Activated CD4-positive, alpha-beta T cell treated with anti-CD3 and anti-CD28 coated beads, Interleukin-2, amount 10 ng/mL, durations not matched to agents 24 days and 14 days (primary cell): ENCODE data around the gene IFNL1. TPM values are rescaled to one million over a fixed set of nuclear protein-coding genes. Genes with fewer than 3 reads are reported as not detected.
"Not testable (repeated sequence)": the region's sequence is repeated elsewhere in the genome, so short reads cannot be mapped to it uniquely, and the experiment has no call there.

Experiments used
- DNase-seq: peaks from one replicate; pipeline ENCODE4 v3.0.0; 2022
- H3K27ac Mint-ChIP-seq: one replicate; pipeline ENCODE4 v1.8.0; 2022; ENCODE audit warnings: mild to moderate bottlenecking, mixed read lengths
- H3K27me3 Mint-ChIP-seq: one replicate; pipeline ENCODE4 v1.8.0; 2022; ENCODE audit warnings: mixed read lengths
- H3K36me3 Mint-ChIP-seq: one replicate; pipeline ENCODE4 v1.8.0; 2022; ENCODE audit warnings: low read depth, mild to moderate bottlenecking, mixed read lengths
- H3K4me1 Mint-ChIP-seq: one replicate; pipeline ENCODE4 v1.8.0; 2021; ENCODE audit warnings: mixed read lengths
- H3K4me3 Mint-ChIP-seq: one replicate; pipeline ENCODE4 v1.8.0; 2022; ENCODE audit warnings: mild to moderate bottlenecking, moderate library complexity, mixed read lengths
- H3K9me3 Mint-ChIP-seq: one replicate; pipeline ENCODE4 v1.8.0; 2021; ENCODE audit warnings: mixed read lengths
- intact Hi-C: fragments of 100-400 bp; cut with micrococcal nuclease; formaldehyde crosslinking; loops from one replicate; pipeline ENCODE4 v1.15.1; 2023
- total RNA-seq: library from RNA; stranded (reverse); gene quantifications from 2 replicates; pipeline ENCODE4 v1.2.3, GENCODE V29; 2022

The IFNL1 gene
- total RNA-seq, 1 donor from 2014 or later = not detected

DNA sequence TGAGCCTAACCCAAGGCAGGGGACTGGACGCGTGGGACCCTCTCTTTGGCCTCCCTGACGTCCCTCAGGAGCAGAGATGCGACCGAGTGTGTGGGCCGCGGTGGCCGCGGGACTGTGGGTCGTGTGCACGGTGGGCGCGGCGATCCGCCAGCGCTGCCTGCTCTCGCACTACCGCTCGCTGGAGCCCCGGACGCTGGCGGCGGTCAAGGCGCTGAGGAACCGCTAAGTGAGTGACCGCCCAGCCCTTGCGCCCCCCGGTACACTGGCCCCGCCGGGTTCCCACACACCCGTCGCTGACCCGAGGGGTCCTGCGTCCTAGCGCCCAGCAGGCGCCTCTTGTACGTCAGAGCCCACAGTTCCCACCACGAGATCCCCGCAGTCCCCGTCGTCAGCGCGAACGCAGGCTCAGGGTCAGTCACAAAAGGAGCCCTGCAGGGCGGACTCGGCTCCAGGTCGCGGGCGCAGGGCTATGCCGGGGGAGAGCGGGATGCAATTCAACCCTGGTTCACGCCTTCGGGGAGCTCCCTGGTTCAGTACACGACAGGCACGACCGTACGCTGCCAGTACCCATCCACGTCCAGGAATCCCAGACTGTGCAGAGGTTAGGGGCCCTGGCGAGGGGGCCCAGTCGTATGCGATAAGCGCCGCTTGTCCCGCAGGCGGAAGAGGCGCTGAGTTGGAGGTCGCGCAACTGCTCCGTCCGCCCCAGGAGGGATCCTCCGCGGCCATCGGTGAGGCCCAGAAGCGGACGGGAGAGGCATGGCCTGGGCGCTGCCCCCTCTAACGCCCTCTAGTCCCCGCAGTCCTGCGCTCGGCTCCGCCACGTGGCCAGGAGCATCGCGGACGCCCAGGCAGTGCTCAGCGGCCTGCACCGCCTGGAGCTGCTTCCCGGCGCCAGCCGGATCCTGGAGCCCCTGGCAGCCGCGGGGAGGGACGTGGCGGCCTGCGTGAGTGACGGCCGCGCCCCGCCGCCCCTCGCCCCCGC, 31.6 kb upstream of the IFNL1 start:
- intact Hi-C loops = no loop called here
- H3K27ac Mint-ChIP-seq = no peak overlapping the region
- H3K27me3 Mint-ChIP-seq = peaks cover 36% of the 10 kb centered on the region
- H3K36me3 Mint-ChIP-seq = no peaks in the 10 kb centered on the region
- H3K4me1 Mint-ChIP-seq = peaks cover 3% of the 10 kb centered on the region
- H3K9me3 Mint-ChIP-seq = no peaks in the 10 kb centered on the region
- no peak for DNase-seq
- H3K4me3 Mint-ChIP-seq = no peak overlapping the region

DNA sequence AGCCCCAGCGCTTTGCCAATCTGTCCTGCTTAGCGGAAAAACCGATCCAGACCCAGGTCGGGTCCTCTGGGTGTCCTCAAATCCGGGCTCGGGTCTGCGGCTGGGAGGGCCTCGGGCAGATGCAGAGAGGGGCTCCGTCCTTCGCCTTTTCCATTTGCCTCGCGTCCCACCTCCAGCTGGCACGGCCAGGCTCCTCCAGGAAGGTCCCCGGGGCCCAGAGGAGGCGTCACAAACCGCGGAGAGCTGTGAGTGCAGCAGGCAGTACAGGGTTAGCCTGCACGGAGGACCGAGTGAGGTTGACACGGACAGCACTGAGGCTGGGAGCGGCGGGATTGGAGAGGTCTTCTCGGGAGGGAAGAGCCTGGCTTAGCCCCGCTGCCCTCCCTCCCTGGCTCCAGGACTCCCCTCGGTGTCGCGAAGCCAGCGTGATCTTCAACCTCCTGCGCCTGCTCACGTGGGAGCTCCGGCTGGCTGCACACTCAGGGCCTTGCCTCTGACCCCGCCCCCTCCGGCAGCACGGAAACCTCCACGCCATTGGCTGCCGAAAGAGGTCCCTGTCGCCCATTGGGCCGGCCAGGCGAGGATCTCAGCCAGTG, 30.8 kb upstream of the IFNL1 start:
- peaks cover 36% of the 10 kb centered on the region for H3K27me3 Mint-ChIP-seq
- DNase-seq = no peak
- no peaks in the 10 kb centered on the region for H3K36me3 Mint-ChIP-seq
- H3K27ac Mint-ChIP-seq = no peak overlapping the region
- no peaks in the 10 kb centered on the region for H3K9me3 Mint-ChIP-seq
- intact Hi-C loops = no loop called here
- peak overlapping the region; percentile 15 for H3K4me3 Mint-ChIP-seq
- H3K4me1 Mint-ChIP-seq = peaks cover 3% of the 10 kb centered on the region

DNA sequence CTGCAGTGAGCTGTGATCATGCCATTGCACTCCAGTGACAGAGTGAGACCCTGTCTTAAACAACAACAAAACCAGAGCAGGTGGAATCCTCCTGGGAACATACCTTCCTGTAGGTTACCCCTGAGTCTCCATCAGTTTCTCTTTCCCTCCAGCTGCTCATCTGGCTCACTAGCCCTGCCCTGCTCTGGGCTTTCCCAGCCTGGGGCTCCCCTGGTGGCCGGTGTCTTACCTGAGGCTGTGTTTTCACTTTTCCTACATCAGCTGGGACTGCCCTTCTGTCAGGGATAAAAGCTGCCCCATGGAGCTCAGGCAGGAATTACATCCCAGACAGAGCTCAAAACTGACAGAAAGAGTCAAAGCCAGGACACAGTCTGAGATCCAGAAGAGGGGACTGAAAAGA, 28.1 kb upstream of the IFNL1 start, which contains the start of gene IFNL2:
IFNL2 (plus strand) TSS at position 312 of the 400 bp plus-strand sequence. CDS start 173 bp downstream, outside the sequence.
- H3K4me1 Mint-ChIP-seq, H3K27ac Mint-ChIP-seq, intact Hi-C loops, H3K9me3 Mint-ChIP-seq, H3K4me3 Mint-ChIP-seq, DNase-seq, H3K36me3 Mint-ChIP-seq: not testable (repeated sequence)
- peaks cover 24% of the 10 kb centered on the region for H3K27me3 Mint-ChIP-seq

DNA sequence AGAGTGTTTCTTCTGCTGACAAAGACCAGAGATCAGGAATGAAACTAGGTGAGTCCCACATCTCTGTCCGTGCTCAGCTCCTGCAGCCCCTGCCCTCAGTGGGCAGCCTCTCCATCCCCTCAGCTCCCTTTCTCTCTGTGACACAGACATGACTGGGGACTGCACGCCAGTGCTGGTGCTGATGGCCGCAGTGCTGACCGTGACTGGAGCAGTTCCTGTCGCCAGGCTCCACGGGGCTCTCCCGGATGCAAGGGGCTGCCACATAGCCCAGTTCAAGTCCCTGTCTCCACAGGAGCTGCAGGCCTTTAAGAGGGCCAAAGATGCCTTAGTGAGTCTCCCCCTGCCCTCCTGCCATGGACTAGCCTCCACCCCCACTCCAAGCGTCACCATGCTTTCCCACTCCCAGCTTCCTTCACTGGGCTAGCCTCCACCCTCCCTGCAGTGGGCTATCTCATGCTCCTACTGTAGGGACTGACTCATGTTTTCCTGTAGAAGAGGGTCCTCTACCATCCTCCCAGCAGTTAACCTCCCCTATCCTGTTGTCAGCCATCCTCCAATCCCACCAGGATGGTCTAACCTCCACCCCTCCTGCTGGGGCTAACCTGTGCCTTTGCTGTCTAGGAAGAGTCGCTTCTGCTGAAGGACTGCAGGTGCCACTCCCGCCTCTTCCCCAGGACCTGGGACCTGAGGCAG, 27.5 kb upstream of the IFNL1 start:
- peaks cover 20% of the 10 kb centered on the region for H3K27me3 Mint-ChIP-seq
- intact Hi-C loops, H3K4me3 Mint-ChIP-seq, DNase-seq, H3K36me3 Mint-ChIP-seq, H3K4me1 Mint-ChIP-seq, H3K9me3 Mint-ChIP-seq, H3K27ac Mint-ChIP-seq: not testable (repeated sequence)

DNA sequence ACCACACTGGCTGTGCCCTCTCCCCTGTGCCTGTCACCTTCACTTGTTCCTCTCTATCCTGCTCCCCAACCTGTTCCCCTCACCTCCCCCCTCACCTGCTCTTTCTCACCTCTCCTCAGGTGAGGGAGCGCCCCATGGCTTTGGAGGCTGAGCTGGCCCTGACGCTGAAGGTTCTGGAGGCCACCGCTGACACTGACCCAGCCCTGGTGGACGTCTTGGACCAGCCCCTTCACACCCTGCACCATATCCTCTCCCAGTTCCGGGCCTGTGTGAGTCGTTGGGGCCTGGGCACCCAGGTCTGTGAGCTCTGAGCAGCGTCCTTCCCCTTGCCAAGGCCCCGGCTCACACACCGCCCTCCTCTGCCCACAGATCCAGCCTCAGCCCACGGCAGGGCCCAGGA, 26.8 kb upstream of the IFNL1 start:
- intact Hi-C loops, H3K4me1 Mint-ChIP-seq, DNase-seq, H3K4me3 Mint-ChIP-seq, H3K27ac Mint-ChIP-seq, H3K9me3 Mint-ChIP-seq, H3K36me3 Mint-ChIP-seq: not testable (repeated sequence)
- H3K27me3 Mint-ChIP-seq = peaks cover 16% of the 10 kb centered on the region

DNA sequence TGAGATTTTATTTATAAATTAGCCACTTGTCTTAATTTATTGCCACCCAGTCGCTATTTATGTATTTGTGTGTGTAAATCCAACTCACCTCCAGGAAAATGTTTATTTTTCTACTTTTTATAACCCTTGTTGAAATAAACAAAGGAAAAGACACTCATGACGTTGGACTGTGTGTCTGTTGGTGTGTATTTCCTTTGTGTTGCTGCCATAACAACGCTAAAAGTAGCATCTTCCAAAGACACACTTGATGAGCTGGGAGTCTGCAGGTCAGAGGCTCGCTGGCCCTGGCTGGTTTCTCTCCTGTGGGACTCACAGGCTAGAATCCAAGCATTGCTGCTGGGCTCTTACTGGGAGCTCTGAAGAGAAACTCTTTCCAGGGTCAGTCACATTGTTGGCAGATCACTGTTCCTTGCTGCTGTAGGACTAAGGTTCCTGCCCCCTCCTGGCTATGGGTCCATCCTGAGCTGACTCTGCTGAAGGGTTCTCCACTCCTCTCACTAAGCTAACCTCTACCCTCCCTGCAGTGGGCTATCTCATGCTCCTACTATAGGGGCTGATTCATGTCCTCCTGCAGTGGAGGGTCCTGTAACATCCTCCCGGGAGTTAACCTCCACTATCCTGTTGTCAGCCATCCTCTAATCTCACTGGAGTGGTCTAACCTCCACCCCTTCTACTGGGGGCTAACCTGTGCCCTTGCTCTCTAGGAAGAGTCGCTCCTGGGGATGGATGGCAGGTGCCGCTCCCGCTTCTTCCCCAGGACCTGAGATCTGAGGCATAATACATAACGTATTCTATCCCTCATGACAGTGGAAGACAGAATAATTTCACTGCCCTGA, 26.0 kb upstream of the IFNL1 start:
- no peaks in the 10 kb centered on the region for H3K36me3 Mint-ChIP-seq
- H3K27me3 Mint-ChIP-seq = peaks cover 10% of the 10 kb centered on the region
- peaks cover 2% of the 10 kb centered on the region for H3K4me1 Mint-ChIP-seq
- no peak overlapping the region for H3K4me3 Mint-ChIP-seq
- no peaks in the 10 kb centered on the region for H3K9me3 Mint-ChIP-seq
- DNase-seq = no peak
- intact Hi-C loops = no loop called here
- H3K27ac Mint-ChIP-seq = no peak overlapping the region

DNA sequence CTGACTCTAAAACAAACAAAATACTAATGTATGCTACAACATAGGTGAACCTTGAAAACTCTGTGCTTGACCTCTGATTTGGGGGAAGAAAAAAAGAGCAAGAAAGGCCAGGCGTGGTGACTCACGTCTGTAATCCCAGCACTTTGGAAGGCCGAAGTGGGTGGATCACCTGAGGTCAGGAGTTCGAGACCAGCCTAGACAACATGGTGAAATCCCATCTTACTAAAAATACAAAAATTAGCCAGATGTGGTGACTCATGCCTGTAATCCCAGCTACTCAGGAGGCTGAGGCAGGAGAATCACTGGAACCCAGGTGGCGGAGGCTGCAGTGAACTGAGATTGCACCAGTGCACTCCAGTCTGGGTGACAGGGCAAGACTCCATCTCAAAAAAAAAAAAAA, 22.3 kb upstream of the IFNL1 start:
- H3K36me3 Mint-ChIP-seq, H3K9me3 Mint-ChIP-seq, H3K27ac Mint-ChIP-seq, DNase-seq, intact Hi-C loops, H3K4me3 Mint-ChIP-seq, H3K4me1 Mint-ChIP-seq, H3K27me3 Mint-ChIP-seq: not testable (repeated sequence)

DNA sequence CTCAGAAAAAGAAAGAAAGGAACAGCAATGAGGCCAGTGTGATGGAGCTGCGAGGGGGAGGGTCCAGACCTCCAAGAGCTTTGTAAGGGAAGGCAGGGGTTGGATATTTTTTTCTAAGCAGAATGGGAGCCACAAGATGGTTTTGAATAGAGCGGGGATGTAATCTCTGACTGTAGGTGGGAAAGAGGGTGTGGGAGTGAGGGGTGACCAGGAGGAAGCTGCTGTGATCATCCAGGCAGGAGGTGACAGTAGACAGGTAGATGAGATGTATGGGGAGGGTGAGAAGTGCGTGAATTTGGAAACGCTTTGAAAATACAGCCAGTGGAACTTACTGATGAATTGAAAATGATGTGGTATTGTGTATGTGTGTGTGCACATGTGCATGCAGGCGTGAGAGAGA, 20.6 kb upstream of the IFNL1 start:
- no peak for DNase-seq
- no peak overlapping the region for H3K4me3 Mint-ChIP-seq
- no peaks in the 10 kb centered on the region for H3K9me3 Mint-ChIP-seq
- no peaks in the 10 kb centered on the region for H3K36me3 Mint-ChIP-seq
- H3K4me1 Mint-ChIP-seq = no peaks in the 10 kb centered on the region
- no peak overlapping the region for H3K27ac Mint-ChIP-seq
- H3K27me3 Mint-ChIP-seq = peaks cover 11% of the 10 kb centered on the region
- intact Hi-C loops = no loop called here

DNA sequence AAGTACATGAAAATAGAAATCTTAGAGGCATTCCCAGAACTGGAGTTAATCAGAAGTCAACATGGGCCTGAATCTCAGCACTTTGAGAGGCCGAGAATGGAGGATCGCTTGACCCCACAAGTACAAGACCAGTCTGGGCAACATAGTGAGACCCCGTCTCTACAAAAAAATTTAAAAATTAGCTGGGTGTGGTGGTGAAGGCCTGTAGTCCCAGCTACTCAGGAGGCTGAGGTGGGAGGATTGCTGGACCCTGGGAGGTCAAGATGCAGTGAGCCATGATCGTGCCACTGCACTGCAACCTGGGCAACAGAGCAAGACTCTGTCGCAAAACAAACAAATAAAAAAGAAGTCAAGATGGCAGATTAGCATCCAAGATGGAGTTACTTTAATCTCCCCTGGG, 19.5 kb upstream of the IFNL1 start:
- Mint-ChIP-seq H3K9me3 (no peaks in the 10 kb centered on the region), H3K4me3 (no peak overlapping the region), H3K27ac (no peak overlapping the region), H3K4me1 (no peaks in the 10 kb centered on the region), H3K36me3 (no peaks in the 10 kb centered on the region), H3K27me3 (peaks cover 11% of the 10 kb centered on the region)
- intact Hi-C loops = no loop called here
- no peak for DNase-seq

DNA sequence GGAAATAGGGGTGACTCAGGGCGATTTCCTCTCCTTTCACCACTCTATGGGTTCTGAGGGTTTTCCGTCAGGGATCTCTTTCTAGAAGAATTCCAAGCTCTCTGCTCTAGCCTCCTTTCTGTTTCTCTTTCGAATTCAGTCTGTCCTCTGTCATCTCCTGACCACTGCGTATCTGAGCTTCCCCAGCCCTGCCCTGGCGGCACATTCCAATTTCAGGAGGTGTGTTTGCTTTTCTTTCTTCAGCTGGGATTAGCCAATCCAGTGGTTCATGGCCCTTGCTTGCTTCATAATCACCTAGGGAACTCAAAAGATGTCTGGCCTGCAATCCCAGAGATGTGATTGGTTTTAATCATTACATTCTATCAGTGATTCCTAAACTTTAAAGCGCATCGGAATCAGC, 18.6 kb upstream of the IFNL1 start:
- Mint-ChIP-seq H3K4me3 (no peak overlapping the region), H3K4me1 (no peaks in the 10 kb centered on the region), H3K36me3 (no peaks in the 10 kb centered on the region), H3K27me3 (peaks cover 15% of the 10 kb centered on the region), H3K9me3 (no peaks in the 10 kb centered on the region), H3K27ac (no peak overlapping the region)
- intact Hi-C loops = no loop called here
- DNase-seq = no peak

DNA sequence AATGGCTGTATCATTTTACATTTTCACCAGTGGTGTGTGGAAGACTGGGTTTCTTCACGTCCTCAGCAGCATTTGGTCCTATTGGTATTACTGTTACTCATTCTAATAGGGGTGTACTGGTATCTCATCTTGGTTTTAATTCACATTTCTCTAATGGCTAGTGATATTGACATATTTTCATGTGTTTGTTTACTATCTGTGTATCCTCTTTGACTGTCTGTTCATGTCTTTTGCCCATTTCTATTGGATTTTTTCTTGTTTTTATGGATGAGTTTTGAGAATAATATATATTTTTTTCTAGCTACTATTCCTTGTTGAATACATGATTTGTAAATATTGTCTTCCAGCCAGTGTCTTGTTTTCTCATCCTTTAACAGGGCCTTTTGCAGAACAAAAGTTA, 14.2 kb upstream of the IFNL1 start:
- H3K4me3 Mint-ChIP-seq = no peak overlapping the region
- peaks cover 4% of the 10 kb centered on the region for H3K9me3 Mint-ChIP-seq
- H3K27ac Mint-ChIP-seq = no peak overlapping the region
- no peak for DNase-seq
- peaks cover 27% of the 10 kb centered on the region for H3K27me3 Mint-ChIP-seq
- no peaks in the 10 kb centered on the region for H3K36me3 Mint-ChIP-seq
- intact Hi-C loops = no loop called here
- H3K4me1 Mint-ChIP-seq = no peaks in the 10 kb centered on the region

DNA sequence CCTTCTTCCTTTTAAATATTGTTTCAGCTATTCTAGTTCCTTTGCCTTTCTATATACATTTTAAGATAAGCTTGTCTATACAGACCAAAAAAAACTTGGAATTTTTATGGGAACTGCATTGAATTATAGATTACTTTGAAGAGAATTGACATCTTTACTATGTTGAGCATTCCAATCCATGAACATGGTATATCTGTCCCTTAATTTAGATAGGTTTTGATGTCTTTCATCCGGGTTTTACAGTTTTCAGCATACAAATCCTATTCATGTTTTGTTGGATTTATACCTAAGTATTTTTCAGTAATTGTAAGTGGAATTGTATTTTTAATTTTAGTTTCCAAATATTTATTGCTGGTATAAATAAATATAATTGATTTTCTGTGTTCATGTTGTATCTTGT, 12.2 kb upstream of the IFNL1 start:
- Mint-ChIP-seq H3K36me3 (no peaks in the 10 kb centered on the region), H3K4me3 (no peak overlapping the region), H3K9me3 (peaks cover 4% of the 10 kb centered on the region), H3K27ac (no peak overlapping the region), H3K27me3 (peaks cover 35% of the 10 kb centered on the region), H3K4me1 (no peaks in the 10 kb centered on the region)
- intact Hi-C loops = no loop called here
- no peak for DNase-seq

DNA sequence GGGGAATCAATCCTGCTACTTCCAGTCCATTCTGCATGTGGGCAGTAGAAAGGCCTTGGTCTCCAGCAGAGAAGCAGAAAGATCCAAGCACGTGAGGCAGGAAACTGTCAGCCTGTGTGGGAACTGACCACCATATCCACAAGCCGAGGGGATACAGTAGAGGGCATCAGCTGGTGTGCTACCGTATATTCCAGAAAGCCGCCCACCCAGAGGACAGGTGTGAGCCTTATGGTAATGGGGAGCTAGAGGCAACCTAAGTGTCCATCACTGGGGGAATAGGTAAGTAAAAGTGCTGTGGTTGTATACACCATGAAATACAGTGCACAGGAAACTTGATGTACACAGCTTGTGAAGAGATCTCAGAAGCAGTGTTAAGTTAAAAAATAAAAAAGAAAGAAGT, 2.8 kb upstream of the IFNL1 start:
- DNase-seq = no peak
- Mint-ChIP-seq H3K27me3 (peaks cover 24% of the 10 kb centered on the region), H3K4me3 (no peak overlapping the region), H3K4me1 (peaks cover 15% of the 10 kb centered on the region), H3K36me3 (no peaks in the 10 kb centered on the region), H3K9me3 (no peaks in the 10 kb centered on the region), H3K27ac (no peak overlapping the region)
- intact Hi-C loops = no loop called here
